Right lobe of liver (tissue), 4 donors: ENCODE data around the gene NIPSNAP2.
"Not testable (repeated sequence)": the region's sequence is repeated elsewhere in the genome, so short reads cannot be mapped to it uniquely, and the experiment has no call there.

Source experiments
- CTCF ChIP-seq, 4 donors: fragments of 200-600 bp in 3 of 4; fragments of 450-650 bp in 1 of 4; IDR thresholded peaks; one replicate each; pipeline versions ENCODE4 v1.5.1 to v1.8.0; 2016 to 2022; ENCODE audit warnings: antibody characterized with exemption in 4 of 4, mild to moderate bottlenecking in 2 of 4
- POLR2A ChIP-seq: fragments of 450-650 bp; IDR thresholded peaks from one replicate; pipeline ENCODE4 v1.6.1; 2017; ENCODE audit warnings: antibody characterized with exemption, mild to moderate bottlenecking
- donor health status: DM: no; HTN: no; CAD: no.
- donor health status: DM: no; HTN: no; CAD: no.
- donor health status: DM: no; HTN: yes; CAD: no.

- not testable (repeated sequence) for TF ChIP-seq CTCF (IDR thresholded peaks at IDR 0.05); POLR2A
Observed at GRCh38 chr7:56031556-56031955, 67.2 kb downstream of the NIPSNAP2 start.
